Activated naive CD4-positive, alpha-beta T cell treated with anti-CD3 and anti-CD28 coated beads, Interleukin-2, amount 50 U/mL, for 16 hours (primary cell): ENCODE measurements around the gene PPBP.
"Not testable (repeated sequence)": the region's sequence is repeated elsewhere in the genome, so short reads cannot be mapped to it uniquely, and the experiment has no call there.

Source experiments
- DNase-seq: peaks from one replicate; pipeline ENCODE4 v3.0.0-alpha.2; 2020

The PPBP gene

GRCh38 chr4:73991742-73992000, 3.7 kb upstream of the PPBP start:
- DNase-seq, result no peak

- DNase-seq, result no peak
These were observed 3.2 kb upstream of the PPBP start for GRCh38 chr4:73990988-73991741.

DNA sequence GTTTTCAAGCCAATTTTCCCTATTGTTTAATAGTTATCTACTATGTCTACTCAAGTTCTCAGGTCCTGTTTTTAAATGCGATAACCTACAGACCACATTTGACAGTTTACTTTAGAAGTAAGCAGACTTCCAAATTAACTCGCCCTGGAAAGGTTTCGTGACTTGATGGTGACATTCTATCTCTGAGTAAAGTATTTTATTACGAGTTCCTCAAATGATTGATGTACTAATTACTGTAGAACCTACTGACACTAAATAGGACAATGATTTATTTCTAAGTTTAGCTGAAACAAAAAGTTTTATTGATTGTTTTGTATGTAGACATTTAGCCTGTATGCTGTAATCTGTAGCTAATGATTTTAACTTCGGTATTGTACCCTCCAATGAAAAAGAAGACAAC, 1.9 kb upstream of the PPBP start:
- DNase-seq, result no peak

- no peak for DNase-seq
These were observed 1.0 kb upstream of the PPBP start for GRCh38 chr4:73989031-73989430.

- no peak for DNase-seq
These were observed 2.5 kb downstream of the PPBP start for GRCh38 chr4:73985528-73985852.

- DNase-seq, result no peak
These were observed 3.1 kb downstream of the PPBP start for GRCh38 chr4:73984736-73985527.

- DNase-seq, result not testable (repeated sequence)
These were observed 6.8 kb downstream of the PPBP start for GRCh38 chr4:73981175-73981574.

DNA sequence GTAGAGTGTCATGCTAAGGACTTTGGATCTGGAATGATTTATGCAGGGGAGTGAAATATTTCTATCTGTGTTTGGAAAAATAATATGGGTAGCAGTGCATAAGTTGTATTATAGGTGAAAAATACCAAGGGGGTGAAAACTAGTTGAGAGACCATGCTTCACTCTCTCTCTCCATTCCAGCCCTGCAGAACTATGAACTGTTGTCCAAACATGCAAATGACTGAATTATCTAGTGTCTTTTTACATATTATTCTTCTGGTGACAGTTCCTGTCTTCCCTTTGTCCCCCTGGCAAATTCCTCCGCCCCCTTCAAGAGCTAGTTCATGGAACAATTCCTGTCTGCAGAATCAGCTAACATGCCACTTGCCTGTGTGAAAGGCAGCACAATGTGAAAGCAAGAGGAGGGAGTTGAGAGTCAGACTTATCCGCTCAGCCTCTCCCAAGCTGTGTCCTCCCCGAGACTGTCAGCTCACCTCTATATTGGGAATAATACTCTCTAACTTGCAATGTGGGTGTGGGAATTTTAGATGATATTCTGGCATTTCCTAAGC, 8.5 kb downstream of the PPBP start:
- no peak for DNase-seq

DNA sequence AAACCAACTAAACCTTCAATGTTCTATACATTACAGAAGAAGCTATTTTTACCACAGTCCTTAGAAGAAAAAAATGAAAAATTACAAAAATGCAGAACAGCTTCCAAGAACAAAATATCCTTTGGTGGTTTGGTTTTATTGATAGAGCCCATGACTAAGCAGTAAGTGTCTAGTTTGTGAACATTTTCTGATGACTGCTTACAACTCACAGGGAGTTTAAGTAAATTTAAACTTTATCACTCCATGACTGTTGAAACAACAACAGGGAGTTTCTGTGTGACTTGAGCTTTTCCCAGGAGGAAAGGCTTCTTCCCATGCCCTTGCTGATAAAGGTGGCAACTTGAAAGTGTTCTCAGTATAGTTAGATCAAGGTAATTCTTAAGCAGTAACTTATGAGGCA, 9.1 kb downstream of the PPBP start:
- no peak for DNase-seq

GRCh38 chr4:73976716-73977115, 11.3 kb downstream of the PPBP start:
- no peak for DNase-seq

DNA sequence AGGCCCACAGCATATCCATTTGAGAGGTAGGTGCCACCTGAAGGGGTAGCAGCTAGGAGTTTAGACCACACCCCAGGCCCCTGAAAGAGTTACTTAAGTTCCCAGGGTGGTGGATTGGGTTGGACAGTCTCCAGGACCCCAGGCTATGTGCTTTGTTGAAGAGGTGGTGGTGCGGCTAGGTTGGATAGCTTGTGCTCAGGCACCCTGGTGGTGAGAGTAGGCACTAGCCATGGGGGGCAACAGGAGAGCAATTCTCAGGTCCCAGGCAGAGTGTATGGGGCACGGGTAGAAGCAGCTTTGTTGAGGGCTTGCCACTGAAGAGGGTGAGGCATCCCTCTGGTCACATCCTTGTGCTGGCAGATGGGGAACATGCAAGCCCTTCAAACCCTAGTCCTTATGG, 11.8 kb downstream of the PPBP start:
- no peak for DNase-seq

GRCh38 chr4:73974352-73974751, 13.6 kb downstream of the PPBP start:
- DNase-seq, result no peak

- DNase-seq, result no peak
These were observed 17.0 kb downstream of the PPBP start for GRCh38 chr4:73970945-73971344.

GRCh38 chr4:73970011-73970410, 18.0 kb downstream of the PPBP start:
- no peak for DNase-seq

DNA sequence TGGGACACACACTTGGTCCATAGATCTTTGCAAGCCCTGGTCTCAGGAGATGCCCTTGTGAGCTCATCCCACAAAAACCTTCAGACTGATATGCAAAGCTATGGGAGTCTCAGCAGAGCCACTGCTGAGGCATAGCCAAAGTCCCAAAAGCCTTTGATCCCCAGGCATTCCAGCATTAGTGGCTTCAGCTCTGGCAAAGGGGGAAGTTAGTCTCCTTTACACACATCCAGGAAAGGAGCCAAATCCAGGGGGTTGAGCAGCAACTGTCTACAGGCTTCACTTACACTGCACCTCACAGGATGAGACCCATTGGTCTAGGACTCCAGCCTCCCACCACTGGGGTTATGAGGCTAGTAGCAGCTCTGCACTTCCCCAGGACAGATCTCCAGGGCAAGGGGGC, 20.1 kb downstream of the PPBP start:
- no peak for DNase-seq

- DNase-seq, result no peak
These were observed 23.0 kb downstream of the PPBP start for GRCh38 chr4:73964862-73965611.

DNA sequence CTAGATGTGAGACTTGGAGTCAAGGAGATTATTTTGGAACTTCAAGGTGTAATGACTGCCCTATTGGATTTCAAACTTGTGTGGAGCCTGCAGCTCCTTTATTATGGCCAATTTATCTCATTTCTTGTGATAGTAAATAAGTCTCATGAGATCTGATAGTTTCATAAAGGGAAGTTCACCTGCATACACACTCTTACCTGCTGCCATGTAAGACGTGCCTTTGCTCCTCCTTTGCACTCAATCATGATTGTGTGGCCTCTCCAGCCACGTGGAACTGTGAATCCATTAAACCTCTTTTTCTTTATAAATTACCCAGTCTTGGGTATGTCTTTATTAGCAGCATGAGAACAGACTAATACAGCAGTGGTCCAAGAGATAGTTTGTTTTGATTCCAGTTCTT, 25.3 kb downstream of the PPBP start:
- no peak for DNase-seq

GRCh38 chr4:73959041-73959440, 28.9 kb downstream of the PPBP start:
- not testable (repeated sequence) for DNase-seq

GRCh38 chr4:73952352-73952751, 35.6 kb downstream of the PPBP start:
- DNase-seq, result no peak

- not testable (repeated sequence) for DNase-seq
These were observed 37.5 kb downstream of the PPBP start for GRCh38 chr4:73950376-73950920.

- DNase-seq, result no peak
These were observed 38.8 kb downstream of the PPBP start for GRCh38 chr4:73948990-73949706.

GRCh38 chr4:73948291-73948690, 39.7 kb downstream of the PPBP start:
- no peak for DNase-seq
